GOT3 (cell line): Measurements from ENCODE around the gene RND2.
"Not testable (repeated sequence)": the region's sequence is repeated elsewhere in the genome, so short reads cannot be mapped to it uniquely, and the experiment has no call there.

Source experiments
- DNase-seq: peaks from one replicate; lab custom pipeline; 2025; ENCODE audit warnings: mixed read lengths; lab: John Stamatoyannopoulos, UW

The RND2 gene, protein sequence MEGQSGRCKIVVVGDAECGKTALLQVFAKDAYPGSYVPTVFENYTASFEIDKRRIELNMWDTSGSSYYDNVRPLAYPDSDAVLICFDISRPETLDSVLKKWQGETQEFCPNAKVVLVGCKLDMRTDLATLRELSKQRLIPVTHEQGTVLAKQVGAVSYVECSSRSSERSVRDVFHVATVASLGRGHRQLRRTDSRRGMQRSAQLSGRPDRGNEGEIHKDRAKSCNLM

DNA sequence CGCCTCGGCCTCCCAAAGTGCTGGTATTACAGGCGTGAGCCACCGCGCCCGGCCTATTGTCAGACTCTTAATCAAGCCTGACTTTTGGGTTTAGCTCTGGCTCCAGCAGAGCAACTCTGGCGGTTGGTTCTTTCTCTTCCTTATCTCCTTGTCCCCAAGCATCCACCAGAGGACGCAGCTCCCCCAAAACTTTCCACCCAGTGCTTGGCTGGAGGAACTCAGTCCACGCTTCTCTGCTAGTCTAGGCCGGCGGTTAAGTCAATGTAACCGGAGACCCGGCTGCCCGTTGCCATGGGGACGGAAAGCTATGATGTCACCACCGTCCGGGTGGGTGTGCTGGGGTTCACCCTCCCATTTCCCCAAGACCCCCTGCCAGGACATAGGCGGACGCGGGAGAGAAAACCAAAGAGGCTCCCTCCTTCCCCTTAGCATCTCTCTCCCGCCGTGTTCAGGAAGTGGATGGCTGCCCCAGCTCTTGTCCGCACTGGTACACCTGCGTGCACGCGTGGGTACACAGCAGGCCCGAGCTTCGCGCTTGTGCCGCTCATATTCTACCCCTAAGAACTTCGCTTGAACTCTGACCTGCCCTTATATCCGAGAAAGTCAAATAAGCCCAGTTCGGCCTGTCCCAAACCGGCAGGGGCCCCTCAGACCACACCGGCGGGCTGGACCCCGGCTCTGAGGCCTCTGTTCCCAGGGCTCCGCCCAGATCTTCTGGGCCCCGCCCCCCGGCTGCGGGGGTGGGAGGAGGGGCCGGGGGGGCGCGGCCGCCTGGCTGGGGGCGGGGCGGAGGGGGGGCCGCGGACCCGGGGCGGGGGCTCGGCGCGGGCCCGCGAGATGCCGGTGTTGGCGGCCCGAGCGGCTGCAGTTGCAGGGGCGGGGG lies at the start of gene RND2:
RND2 (plus strand) TSS at position 825 of the 883 bp plus-strand sequence. CDS start 117 bp downstream, outside the sequence.
- peak; percentile 73 for DNase-seq

DNA sequence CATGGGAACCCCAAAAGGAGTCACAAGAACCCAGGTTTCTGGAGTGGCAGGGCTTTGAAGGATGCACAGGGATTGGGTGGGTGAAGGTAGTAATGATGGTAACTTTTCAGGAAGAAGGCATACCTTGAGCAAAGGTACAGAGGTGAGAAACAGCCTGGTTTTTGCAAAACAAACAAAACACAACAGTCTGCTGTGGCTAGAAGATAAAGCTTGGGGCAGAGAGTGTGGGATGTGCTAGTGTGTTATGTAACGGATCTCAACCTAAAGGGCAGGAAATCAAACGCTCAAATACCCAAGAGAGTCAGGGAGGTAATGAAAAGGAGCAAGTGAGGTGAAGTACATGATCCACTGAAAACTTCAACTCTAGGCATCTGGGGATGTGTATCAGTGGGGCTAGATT lies 49.8 kb upstream of the RND2 start:
- DNase-seq: no peak

DNA sequence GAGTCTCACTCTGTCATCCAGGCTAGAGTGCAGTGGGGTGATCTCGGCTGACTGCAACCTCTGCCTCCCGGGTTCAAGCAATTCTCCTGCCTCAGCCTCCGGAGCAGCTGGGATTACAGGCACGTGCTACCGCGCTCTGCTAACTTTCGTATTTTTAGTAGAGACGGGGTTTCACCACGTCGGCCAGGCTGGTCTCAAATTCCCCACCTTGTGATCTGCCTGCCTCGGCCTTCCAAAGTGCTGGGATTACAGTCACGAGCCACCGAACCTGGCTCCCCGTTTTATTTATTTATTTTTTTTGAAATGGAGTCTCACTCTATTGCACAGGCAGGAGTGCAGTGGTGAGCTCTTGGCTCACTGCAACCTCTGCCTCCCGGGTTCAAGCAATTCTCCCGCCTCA lies 49.3 kb upstream of the RND2 start:
- not testable (repeated sequence) for DNase-seq

DNA sequence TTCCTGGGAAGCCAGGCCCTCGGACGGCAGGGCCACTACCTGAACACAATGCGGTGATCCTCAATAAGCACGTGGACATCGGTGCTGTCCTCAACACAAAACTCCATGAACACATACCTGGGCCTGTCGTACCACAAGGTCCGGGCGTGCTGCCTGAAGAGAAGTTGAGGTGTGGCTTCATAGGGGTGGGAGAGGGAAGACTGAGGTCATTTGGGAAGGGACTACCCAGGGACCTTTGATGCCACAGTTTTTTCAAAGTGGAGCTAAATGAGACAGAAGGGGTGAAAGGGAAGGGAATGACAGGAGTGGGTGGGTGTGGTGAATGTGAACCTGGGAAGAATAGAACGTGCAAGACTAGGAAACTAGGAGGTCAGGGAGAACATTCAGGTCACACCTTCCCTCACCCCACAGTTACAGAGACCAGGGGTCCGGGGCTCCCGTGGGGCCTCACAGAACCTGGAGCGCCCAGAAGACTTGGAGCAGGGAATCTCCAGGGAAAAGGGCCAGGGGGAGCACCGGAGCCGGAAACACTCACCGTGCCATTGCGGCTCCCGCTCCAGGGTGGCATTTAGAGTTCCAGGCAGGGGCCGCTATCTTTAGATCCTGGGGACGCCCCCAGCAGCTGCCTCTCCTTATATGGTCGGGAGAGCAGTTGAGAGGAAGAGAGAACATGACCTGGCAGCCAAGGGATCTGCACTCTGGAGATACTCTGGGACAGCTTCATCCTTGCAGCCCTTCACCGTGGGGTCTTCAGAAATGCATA lies 45.3 kb upstream of the RND2 start, which contains the start of gene PTGES3L:
PTGES3L (minus strand) TSS at position 570 of the 763 bp plus-strand sequence; CDS start at position 543, 27 bp downstream.
- no peak for DNase-seq

DNA sequence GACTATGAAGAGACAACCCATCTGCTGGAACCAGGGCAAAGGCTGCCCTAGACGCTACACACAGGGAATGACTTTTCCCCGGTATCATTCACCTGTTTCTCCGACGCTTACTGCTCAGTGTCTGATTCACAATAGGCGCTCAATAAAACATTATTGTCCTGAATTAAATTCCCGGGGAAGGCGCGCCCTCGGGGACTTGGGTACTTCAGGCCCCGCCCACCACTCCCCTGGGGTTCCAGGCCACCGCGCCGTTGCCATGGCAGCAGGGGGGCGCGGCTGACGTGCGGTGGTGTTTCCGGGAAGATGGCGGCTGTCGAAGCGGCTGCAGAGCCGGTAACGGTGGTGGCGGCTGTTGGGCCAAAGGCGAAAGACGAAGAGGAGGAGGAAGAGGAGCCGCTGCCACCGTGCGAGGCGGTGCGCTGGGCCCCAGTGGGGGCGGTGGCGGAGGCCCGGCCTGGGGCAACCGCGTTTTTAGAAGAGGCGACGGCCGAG lies 44.7 kb upstream of the RND2 start, which contains the start of gene RUNDC1:
RUNDC1 (plus strand) TSS at position 292 of the 492 bp plus-strand sequence; CDS start at position 304, 12 bp downstream.
- DNase-seq: peak; percentile 60

DNA sequence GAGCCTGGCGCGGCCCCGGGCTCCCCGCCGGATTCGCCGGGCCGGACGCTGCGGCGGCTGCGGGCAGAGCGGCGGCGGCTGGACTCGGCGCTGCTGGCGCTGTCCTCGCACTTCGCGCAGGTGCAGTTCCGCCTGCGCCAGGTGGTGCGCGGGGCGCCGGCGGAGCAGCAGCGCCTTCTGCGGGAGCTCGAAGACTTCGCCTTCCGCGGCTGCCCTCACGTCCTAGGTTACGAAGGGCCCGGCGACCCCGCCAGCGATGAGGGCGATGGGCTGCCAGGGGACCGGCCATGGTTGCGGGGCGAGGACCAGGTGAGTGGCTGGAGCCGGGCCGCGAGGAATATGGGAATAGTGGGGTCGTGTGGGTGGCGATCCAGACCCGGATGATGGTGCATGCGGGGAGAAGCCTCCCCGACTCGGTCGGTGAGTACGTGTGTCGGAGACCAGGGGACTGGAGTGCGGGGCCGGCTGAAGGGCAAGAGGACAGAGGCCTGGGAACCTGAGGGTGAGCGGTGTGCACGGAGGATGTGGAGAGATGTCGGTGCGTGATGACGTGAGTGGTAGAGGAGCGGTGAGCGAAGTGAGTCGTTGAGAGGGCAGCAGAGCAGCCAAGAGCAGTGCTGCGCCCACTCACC lies 44.1 kb upstream of the RND2 start:
- no peak for DNase-seq

DNA sequence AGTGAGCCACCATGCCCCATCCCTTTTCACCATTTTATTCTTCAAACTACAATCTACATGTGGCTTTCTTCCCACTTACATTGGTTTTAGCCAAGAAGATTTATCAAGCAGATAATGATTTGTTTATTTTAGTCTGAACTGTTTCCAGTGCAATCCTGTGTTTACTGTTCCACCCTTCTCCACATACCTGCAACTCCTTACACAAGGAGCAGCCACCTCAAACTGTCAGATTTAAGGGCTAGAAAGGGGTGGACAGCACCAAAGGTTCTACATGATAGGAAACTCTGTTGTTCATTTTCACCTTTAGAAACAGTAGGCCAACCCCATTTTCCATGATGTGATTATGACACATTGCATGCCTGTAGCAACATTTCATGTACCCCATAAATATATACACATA lies 42.8 kb upstream of the RND2 start:
- no peak for DNase-seq

DNA sequence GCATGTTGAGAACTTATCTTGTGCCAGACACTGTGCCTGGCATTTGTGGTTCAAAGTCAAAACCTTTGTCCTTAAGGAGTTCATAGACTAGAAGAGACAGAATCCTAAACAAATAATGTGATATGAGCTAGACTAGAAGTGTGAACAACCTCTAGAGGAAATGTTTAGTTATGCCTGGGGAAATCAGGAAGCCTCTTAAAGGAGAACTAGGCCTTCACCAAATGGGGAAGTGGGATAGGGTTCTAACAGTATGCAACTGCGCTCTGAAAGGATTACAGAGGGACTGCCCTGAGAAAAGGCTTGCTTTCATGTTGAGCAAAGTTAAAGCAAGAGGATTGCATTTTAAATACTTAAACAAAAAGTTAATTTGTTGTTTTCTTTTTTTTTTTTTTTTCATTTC lies 39.8 kb upstream of the RND2 start:
- DNase-seq: no peak

DNA sequence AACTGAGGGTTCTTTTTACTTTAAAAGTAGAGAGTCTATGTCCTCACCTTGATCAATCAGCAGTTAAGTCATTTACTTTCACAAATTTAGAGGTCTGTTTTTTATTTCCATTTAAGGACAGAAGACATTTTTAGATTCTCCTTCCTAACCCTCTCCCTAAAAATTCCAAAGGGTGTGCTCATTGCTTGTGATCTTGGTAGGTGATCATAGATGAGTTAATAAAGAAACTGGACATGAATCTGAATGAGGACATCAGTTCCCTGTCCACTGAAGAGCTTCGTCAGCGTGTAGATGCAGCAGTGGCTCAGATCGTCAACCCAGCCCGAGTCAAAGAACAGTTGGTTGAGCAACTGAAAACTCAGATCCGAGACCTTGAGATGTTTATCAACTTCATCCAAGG lies 35.9 kb upstream of the RND2 start:
- no peak for DNase-seq

DNA sequence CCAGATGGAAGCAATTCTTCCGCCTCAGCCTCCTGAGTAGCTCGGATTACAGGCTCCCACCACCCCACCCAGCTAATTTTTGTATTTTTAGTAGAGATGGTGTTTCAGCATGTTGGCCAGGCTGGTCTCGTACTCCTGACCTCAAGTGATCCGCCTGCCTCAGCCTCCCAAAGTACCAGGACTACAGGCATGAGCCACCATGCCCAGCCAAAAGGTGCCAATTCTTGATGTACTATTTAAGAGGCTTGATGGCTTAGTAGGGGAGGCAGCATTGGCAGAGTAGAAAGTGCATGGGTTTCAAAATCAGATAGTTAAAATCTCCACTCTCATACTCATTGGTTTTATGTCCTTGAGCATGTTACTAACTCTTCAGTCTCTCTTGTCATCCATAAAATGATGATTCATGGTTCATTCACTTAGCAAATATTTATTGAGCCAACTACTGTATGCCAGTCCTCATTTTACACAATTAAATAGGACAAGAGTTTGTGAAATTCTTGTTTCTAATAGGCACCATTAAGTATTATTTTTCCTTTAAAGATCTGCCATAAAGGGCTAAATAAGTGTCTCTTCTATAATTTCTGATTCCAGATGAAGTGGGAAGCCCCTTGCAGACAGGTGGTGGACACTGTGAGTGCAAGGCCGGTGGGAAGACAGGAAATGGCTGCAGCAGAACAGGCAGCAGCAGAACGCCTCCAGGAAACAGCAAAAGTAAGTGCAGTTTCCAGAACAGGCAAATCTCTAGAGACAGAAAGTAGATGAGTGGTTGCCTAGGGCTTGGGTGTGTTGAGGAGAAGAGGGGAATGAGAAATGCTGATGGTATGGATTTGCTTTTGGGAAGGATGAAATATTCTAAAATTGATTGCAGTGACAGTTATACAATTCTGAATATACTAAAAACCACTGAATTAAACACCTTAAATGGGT lies 35.0 kb upstream of the RND2 start:
- DNase-seq: no peak

DNA sequence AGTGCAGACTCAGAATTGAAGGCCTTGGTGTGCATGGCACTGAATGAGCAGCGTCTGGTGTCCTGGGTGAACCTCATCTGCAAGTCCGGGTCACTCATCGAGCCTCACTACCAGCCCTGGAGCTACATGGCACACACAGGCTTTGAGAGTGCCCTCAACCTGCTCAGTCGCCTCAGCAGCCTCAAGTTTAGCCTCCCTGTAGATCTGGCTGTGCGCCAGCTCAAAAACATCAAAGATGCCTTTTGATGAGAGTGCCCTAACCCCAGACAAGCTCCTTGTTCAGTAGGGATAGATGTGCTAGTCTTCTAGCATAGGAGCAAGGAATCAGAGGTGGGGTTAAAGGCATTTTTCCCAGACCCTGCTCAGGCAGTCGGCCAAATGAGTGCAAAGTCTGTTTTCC lies 33.6 kb upstream of the RND2 start:
- DNase-seq: no peak

DNA sequence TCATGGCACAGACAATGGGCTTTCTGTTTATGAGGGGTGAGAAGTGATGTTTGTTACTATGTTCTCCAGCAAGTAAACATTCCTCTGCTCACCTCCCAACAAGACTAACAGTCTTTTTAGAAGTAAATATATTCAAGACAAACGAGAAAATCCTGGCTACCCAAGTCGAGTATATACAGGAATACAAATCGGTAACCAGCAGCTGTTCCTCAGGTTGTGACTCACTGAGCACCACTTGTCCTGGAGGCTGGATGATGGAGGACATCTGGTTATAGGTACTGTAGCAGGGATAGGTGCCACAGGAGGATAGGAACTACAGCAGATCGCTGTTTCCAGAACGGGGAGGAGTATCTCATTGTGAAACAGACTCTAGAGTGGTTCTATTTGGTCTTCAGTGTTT lies 32.2 kb upstream of the RND2 start:
- no peak for DNase-seq

DNA sequence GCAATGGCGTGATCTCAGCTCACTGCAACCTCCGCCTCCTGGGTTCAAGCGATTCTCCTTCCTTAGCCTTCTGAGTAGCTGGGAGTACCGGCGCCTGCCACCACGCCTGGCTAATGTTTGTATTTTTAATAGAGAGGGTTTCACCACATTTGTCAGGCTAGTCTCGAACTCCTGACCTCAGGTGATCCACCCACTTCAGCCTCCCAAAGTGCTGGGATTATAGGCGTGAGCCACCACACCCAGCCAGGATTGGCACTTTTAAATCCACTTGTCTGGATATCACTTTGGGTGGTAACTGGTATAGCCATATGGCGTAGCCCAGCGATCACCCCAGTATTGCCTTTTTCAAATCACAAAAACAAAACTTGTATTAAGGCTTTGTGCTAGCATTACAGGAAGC lies 31.1 kb upstream of the RND2 start:
- DNase-seq: not testable (repeated sequence)

DNA sequence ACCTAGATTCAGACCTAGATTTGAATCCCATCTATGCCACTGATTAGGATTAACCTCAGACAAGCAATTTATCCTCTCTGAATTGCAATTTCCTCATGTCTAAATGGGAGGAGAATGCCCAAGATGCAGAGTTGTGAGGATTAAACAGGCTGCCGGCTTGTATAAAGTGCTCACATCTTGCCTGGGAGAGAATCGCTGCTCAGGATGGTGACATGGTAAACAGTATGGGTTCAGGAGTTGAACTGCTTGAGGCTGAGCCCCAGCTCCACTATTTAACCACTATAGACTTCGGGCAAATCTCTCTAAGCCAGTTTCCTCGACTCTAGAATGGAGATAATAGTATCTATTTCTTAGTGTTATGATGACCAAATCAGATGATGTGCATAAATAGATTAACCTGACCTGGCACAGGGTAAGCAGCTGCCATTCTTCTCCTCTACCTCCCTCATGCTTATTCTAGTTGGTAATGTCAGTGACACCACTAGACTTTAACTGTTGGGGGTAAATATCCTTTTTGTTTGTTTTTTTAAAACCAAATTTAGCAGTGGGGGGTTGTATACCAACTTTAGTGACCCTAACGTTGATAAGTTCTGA lies 27.5 kb upstream of the RND2 start:
- no peak for DNase-seq

DNA sequence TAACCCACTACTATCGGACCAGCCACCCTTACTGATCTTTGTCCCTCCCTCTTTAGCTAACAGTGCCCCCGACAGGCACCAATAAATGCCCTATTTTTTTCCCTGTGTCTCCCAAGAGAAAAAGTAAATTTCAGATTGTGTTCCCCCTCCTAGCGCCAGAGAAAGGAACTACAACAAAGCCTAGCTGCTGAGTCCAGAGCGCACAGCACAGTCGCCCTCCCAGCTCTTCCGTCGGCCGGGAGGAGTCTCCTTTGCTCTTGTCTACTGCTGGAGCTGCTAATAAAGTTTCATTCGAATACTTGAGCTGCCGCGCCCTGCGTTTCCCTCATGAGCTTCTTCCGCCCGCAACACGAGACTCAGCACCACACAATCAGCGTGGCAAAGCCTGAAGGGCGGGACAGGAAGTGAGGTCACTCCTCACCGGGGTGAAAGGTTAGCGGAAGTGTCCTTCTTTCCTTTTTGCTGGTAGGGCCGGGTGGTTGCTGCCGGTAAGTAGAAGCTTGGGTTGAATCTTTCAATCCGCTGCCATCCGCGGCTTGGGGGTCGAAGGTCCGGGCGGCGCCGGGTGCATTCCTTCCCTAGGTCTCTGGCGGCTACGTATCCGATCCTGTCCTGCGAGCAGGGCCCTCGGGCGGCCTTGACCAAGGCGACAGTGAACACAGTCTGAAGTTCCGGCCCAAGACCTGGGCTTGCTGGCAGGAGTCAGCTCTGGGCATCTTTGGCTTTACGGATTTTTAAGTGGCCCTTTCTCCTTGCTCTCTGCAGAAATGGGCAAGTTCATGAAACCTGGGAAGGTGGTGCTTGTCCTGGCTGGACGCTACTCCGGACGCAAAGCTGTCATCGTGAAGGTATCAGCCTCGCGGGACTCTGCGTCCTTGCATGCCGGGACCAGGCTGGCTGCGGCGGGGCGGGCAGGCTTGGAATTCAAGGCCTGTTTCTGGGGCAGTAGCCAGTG lies 26.8 kb upstream of the RND2 start, which contains the start of gene RPL27:
RPL27 (plus strand) TSS at position 436 of the 955 bp plus-strand sequence; CDS start at position 768, 332 bp downstream.
- peak; percentile 95 for DNase-seq

DNA sequence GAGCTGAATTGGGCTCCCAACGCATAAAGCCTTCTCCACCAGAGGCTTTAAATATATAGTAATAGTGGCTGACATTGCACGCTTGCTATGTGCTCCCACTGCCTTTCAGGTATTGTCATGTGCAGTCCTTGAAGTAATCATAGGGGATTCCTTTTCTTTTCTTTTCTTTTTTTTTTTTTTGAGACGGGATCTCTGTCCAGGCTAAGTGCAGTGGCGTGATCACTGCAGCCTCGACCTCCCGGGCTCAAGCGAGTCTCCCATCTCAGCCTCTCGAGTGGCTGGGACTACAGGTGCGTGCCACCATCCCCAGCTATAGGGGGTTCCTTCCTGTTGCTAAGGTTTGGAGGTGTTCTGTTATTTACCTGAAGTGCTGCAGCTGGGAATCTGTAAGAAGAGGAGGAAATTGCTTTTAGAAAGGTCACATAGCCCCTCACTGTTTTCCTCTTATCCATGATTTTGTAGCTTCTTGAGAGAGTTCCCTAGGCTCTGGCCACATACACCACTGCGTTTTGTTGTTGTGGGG lies 26.0 kb upstream of the RND2 start:
- no peak for DNase-seq

DNA sequence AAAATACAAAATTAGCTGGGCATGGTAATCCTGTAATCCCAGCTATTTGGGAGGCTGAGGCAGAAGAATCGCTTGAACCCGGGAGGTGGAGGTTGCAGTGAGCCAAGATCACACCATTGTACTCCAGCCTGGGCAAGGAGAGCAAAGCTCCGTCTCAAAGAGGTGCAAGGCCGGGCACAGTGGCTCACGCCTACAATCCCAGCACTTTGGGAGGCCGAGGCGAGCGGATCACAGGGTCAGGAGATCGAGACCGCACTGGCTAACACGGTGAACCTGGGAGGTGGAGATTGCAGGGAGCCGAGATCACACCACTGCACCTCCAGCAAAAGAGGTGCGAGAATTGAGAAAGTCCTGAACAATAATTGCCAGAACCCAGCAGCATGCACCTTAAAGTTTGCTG lies 24.1 kb upstream of the RND2 start:
- DNase-seq: not testable (repeated sequence)

DNA sequence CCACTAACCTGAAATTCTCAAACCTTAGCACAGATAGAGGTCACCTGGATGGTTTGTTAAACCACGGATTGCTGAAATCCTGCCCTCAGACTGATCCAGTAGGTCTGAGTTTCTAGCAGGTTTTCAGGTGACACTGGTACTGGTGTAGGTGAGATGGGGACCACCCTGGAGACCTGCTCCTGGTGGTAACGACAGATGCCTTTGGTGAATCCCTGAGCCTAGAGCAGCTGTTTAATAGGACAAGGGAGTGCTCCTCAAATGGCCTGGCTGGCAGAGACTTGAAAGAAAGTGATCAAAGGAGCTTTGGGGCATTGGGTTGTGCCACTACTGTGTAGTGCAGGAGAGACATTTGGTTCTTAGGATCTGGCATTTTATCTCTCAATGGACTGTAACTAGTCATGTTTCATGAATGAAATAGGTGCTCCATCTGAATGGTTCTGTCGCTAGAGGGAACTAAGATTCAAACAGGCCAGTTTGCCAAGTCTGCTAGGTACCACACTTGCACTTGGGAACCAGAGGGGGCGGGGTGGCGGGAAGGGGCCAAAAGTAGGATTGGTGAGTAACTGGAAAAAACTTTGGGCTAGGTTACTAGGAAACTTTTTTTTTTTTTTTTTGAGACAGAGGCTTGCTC lies 21.4 kb upstream of the RND2 start:
- no peak for DNase-seq
